ENCODE measurements around the gene PGGHG.
"Not testable (repeated sequence)": the region's sequence is repeated elsewhere in the genome, so short reads cannot be mapped to it uniquely, and the experiment has no call there.

PGGHG gene

DNA sequence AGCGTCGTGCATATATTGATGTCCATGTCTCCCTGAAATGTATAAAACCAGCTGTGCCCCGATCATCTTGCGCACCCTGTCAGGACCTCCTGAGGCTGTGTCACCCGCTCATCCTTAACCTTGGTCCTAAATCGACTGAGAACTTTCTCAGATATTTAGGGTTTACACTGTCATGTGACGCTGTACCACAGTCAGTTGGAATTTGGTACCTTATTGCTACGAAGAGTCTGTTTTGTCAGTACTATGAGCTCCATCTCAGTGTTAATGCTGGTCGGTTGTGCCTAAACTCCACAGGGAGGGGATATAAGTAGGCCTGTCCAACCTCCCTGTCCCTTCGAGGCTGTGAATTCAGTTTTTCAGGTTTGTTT, 16.9 kb downstream of the PGGHG start:
- no peak for TF ChIP-seq CTCF (IDR thresholded peaks at IDR 0.05; ENCODE audit: low read depth, low read length)
- H3K4me3 ChIP-seq (ENCODE audit: low read depth, low read length), result no peak overlapping the region

- no peak overlapping the region for H3K4me3 ChIP-seq (ENCODE audit: low read depth, low read length)
- no peak for TF ChIP-seq CTCF (IDR thresholded peaks at IDR 0.05; ENCODE audit: low read depth, low read length)
Measured at GRCh38 chr11:306645-307371, 17.9 kb downstream of the PGGHG start.

DNA sequence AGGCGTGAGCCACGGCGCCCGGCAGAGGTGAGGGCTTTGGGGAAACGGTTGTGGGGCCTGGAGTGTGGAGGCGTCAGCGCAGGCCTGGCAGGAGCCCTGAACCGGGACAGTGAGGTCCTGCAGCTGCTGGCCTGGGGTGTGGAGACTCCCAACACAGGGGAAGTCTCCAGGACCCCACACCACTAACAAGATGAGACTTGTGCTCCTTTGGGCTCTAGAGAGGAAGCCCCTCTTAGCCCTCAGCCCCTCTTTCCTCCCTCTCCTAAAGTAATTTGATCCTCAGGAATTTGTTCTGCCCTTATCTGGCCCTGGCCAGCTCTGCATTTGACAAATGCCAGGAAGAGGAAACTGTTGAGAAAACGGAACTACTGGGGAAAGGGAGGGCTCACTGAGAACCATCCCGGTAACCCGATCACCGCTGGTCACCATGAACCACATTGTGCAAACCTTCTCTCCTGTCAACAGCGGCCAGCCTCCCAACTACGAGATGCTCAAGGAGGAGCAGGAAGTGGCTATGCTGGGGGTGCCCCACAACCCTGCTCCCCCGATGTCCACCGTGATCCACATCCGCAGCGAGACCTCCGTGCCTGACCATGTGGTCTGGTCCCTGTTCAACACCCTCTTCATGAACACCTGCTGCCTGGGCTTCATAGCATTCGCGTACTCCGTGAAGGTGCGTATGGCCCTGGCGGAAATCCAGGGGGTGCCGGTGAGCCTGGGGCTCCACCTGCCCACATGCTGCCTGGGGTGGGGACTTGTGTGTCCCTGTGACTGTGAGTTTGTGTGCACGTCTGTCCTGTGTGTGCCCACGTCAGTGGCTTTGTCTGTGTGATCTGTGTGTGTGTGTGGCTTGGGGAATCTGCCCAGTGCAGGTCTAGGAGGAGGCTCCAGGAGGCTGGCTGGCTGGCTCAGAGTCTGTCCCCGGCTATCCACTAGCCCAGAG, 19.1 kb downstream of the PGGHG start, which contains the start of gene IFITM2:
Gene IFITM2 (plus strand): TSS at position 51 of the 943 bp plus-strand sequence. CDS start 377 bp downstream, at position 428.
- peak within 1 kb of the TSS; percentile 62 for H3K4me3 ChIP-seq (ENCODE audit: low read depth, low read length)

DNA sequence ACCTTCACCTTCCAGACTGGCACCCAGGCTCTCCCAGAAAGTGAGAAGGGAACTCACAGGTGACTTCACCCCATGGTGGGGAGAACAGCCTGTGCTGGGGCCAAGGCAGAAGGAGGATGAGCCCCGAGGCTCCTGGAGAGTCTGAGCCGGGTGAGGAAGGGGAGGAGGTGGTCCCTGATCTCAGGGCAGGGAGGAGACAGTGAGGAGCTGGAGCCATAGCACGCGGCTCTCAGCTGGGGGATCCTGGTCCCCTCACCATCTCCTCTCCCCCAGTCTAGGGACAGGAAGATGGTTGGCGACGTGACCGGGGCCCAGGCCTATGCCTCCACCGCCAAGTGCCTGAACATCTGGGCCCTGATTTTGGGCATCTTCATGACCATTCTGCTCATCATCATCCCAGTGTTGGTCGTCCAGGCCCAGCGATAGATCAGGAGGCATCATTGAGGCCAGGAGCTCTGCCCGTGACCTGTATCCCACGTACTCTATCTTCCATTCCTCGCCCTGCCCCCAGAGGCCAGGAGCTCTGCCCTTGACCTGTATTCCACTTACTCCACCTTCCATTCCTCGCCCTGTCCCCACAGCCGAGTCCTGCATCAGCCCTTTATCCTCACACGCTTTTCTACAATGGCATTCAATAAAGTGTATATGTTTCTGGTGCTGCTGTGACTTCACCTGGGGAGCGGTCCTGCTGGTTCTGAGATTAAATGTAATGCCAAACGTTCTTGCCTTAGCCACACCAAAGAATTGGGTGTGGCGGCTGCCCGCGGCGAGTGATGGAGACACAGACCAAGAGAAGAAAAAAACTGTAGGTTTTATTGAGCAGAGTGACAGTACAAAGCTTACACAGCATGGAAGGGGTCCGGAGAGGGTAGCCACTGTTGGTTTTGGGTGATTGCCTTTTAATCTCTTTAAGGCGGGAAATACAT, 20.1 kb downstream of the PGGHG start:
- H3K4me3 ChIP-seq (ENCODE audit: low read depth, low read length), result peak overlapping the region; percentile 62

DNA sequence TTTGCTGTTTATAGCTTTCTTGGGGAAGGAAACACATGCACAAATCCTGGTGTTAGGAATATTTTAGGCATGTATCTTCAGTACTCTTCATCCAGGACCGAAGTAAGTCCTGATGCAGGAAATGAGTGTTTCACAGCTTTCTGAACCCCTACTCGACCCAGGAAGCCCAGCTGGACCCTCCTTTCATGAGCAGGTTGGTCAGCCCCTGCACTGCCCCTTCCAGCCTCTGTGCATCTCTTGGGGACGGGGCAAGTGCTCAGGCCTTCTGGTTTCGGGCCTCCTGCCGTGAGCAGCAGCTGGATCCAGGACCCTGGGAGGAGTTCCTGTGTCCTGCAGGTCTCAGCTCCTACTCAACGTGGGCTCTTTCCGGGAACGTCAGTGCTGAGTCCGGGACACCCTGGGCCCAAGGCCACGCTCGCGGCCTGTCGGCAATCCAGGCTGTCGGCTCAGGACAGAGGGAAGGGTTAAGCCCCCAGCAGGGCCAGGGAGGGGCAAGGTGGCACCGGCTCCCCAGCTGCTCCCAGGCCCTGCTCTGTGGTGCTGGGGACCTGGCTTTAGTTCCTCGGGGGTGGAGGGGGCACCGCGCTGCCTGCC, 21.1 kb downstream of the PGGHG start:
- peak overlapping the region; percentile 62 for H3K4me3 ChIP-seq (ENCODE audit: low read depth, low read length)

DNA sequence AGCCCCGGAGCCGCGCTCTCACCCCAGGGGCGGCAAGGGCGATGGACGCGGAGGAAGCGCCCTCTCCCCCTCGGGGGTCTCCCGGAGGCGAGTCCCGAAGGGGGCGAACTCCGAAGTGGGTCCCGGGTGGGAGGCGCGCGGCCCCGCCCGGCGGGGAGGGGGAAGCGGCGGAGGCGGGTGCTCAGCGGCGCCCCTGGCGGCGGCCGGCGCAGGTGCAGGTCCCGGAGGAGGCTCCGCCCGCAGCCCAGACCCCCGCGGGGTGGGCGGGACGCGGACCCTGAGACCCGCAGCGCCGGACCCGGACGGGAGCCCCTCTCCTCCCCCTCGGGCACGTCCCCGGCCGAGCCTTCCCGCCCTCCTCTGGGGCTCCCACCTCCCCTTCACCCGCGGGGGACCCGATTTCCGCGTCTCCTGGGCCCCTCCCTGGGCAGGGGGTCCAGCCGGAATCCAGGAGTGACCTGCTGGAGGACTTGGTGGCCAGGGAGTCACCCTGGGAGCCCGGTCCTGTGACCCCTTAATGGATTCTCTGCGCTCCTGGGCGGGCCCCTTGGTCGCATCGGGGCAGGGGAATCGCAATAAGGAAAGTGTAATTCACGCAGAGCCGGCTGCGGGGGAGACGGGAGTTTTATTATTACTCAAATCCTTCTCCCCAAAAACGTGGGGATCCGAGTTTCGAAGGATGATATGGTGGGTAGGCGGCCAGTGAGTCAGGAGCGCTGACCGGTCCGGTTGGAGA, 22.3 kb downstream of the PGGHG start:
- not testable (repeated sequence) for H3K4me3 ChIP-seq (ENCODE audit: low read depth, low read length)

DNA sequence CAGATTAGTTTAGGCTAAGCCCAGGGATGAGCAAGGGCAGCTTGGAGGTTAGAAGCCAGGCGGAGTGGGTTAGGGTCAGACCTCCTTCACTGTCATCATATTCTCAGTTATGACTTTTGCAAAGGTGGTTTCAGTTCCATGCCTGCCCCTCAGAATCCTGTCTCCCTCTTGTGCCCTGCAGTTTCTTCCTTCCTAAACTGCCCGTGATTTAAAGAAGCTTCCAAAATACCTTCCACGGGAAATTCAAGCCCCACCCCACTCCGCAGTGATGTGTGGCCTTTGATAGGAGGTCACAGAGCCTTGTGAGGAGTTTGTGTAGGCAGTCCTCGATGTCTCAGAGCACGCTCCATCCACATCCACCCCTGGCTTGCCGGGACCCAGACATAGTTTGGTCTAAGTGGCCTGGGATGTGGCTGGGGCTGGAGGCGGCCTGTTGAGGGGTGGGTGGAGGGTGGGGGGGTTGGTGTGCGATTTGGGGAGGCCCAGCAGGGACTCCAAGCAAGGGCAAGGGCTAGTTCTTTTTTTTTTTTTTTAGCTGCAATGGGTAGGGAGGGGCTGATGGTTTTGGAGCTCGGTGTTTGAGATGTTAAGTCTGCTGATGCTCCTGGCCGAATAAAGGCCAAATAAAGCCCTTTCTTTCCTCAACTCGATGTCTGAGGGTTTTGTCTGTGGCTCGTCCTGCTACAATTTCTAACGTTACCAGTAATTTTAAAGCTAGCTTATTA, 23.3 kb downstream of the PGGHG start:
- H3K4me3 ChIP-seq (ENCODE audit: low read depth, low read length), result no peak overlapping the region
- TF ChIP-seq CTCF (IDR thresholded peaks at IDR 0.05; ENCODE audit: low read depth, low read length), result no peak

DNA sequence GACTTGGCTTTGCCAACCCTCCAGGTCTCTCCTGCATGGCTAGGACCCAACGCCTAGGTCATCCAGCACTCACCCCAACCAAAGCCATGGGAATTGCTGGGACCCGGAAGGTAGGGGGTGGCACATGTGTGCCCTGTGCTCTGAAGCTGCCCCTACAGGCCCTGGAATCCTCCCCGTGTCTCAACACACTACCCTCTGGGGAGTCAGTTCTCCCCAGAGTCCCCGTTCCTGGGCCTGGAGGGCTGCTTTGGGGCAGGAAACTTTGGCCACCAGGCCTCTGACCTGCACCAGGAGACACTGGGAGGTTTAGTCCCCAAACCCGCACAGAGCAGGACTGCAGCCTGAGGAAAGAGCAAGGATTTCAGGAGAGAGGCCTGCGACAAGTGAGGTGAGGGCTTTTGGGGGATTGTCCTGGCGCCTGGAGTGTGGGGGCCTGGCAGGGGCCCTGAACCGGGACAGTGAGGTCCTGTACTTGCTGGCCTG, 24.4 kb downstream of the PGGHG start:
- TF ChIP-seq CTCF (IDR thresholded peaks at IDR 0.05; ENCODE audit: low read depth, low read length), result no peak
- H3K4me3 ChIP-seq (ENCODE audit: low read depth, low read length), result peak overlapping the region; percentile 67

Data from WI38 (cell line).